GM19455 (cell line): ENCODE results near the gene MAP3K21.

Source experiments
- ATAC-seq: cut with Tn5 transposase; IDR thresholded peaks from one replicate; pipeline ENCODE4 v1.9.1; 2021; ENCODE audit not compliant: unreplicated experiment

MAP3K21 gene

GRCh38 chr1:233433436-233434210 is 106.1 kb downstream of the MAP3K21 start:
- no peak for ATAC-seq
